ENCODE measurements around the gene CASKIN1. TPM values are rescaled to one million over a fixed set of nuclear protein-coding genes. Genes with fewer than 3 reads are reported as not detected.

The CASKIN1 gene, protein sequence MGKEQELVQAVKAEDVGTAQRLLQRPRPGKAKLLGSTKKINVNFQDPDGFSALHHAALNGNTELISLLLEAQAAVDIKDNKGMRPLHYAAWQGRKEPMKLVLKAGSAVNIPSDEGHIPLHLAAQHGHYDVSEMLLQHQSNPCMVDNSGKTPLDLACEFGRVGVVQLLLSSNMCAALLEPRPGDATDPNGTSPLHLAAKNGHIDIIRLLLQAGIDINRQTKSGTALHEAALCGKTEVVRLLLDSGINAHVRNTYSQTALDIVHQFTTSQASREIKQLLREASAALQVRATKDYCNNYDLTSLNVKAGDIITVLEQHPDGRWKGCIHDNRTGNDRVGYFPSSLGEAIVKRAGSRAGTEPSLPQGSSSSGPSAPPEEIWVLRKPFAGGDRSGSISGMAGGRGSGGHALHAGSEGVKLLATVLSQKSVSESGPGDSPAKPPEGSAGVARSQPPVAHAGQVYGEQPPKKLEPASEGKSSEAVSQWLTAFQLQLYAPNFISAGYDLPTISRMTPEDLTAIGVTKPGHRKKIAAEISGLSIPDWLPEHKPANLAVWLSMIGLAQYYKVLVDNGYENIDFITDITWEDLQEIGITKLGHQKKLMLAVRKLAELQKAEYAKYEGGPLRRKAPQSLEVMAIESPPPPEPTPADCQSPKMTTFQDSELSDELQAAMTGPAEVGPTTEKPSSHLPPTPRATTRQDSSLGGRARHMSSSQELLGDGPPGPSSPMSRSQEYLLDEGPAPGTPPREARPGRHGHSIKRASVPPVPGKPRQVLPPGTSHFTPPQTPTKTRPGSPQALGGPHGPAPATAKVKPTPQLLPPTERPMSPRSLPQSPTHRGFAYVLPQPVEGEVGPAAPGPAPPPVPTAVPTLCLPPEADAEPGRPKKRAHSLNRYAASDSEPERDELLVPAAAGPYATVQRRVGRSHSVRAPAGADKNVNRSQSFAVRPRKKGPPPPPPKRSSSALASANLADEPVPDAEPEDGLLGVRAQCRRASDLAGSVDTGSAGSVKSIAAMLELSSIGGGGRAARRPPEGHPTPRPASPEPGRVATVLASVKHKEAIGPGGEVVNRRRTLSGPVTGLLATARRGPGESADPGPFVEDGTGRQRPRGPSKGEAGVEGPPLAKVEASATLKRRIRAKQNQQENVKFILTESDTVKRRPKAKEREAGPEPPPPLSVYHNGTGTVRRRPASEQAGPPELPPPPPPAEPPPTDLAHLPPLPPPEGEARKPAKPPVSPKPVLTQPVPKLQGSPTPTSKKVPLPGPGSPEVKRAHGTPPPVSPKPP (N-terminal part only)
- not detected for total RNA-seq

DNA sequence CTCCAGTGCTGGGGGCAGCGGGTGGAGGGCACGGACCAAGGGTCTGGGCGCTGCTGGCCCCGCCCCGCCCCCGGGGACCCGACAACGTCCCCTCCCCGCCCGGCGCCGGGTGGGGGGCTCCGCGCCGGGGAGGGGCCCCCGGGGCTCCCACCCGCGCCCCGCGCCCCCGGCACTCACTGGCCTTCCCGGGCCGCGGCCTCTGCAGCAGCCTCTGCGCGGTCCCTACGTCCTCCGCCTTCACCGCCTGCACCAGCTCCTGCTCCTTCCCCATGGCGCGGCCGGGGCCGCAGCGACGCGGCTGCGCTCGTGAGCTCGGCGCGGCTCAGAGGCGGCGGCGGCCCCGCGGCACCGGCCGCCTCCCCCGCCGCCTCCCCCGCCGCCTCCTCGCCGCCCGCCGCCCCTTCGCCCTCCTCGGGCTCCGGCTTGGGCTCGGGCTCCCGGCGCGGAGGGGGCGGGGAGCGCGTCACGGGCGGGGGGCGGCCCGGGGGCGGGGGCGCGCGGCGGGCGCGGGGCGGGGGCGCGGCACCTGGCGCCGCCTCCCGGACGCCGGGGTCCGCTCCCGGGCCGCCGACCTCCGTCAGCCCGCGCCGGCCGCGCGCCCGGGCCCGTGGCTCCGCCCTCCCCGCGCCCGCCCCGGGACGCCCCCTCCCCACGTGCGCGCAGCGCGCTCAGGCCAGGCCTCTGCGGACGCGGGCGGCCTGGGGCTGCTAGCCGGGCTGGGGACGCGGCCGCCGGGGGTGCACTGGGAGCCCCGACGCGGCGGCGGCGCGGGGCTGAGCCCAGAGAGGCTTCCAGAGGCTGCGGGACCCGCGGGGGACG lies at the start of gene CASKIN1:
TSS of gene CASKIN1 (minus strand) at position 444 of the 819 bp plus-strand sequence. CDS start at position 271, 173 bp downstream.
- H3K27me3 ChIP-seq (replicated peaks; ENCODE audit: insufficient read depth): peaks cover 8% of the 10 kb centered on the region
- H3K27ac ChIP-seq: peak within 1 kb of the TSS in 1 of 2 donors; percentile 7
- no peak for DNase-seq (ENCODE audit: low spot score)
- peak within 1 kb of the TSS; percentile 62 for H3K4me3 ChIP-seq
- H3K36me3 ChIP-seq: no peaks in the 10 kb centered on the region
- no peak for TF ChIP-seq CTCF (IDR thresholded peaks at IDR 0.05)
- no peaks in the 10 kb centered on the region for H3K9me3 ChIP-seq
- no peak for ATAC-seq (ENCODE audit: insufficient number of reproducible peaks, low FRiP score, low read depth)
- H3K4me1 ChIP-seq (ENCODE audit: control insufficient read depth in 1 of 2, low read depth in 2 of 2): peaks cover 5 to 13% of the 10 kb centered on the region in 2 donors

DNA sequence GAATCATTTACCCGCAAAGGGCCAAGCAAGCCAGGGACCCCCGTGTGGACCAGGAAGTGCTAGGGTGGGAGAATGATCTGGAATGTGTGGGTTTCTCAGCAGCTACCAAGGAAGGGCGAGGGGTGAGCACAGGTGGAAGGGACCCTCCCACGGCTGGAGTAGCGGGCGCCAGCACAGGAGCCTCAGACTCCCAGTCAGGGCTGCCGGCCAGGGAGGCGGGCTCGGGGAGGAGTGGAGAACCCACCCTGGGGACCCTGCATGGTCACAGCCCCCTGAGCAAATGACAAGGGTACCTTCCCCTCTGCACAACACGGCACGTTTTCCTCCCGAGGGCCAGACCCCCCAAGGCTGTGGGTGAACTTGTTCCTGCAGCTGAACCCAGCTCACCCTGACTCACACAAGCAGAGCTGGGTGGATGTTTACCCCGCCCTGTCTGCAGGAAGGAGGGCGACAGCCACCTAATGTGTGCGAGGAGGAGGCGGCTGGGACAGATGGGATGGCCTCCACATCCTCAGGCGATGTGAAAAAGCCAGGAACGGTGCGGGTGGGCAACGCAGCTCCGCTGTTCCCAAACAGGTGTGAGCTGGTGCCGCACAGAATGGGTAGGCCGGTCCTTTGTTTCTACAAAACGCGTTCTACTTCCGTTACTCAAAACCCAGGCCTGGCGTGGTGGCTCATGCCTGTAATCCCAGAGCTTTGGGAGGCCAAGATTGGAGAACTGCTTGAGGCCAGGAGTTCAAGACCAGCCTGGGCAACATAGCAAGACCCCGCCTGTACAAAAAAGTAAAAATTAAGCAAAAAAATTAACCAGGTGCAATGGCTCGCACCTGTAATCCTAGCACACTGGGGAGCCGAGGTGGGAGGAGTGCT lies 48.8 kb upstream of the CASKIN1 start:
- peaks cover 41% of the 10 kb centered on the region for H3K36me3 ChIP-seq

GRCh38 chr16:2244301-2244700 lies 47.9 kb upstream of the CASKIN1 start:
- no peak for TF ChIP-seq CTCF (IDR thresholded peaks at IDR 0.05)
- no peak for ATAC-seq (ENCODE audit: insufficient number of reproducible peaks, low FRiP score, low read depth)
- Histone ChIP-seq H3K27ac (no peak overlapping the region), H3K27me3 (replicated peaks; ENCODE audit: insufficient read depth) (no peaks in the 10 kb centered on the region), H3K4me1 (ENCODE audit: control insufficient read depth in 1 of 2, low read depth in 2 of 2) (no peaks in the 10 kb centered on the region), H3K36me3 (peaks cover 41% of the 10 kb centered on the region), H3K4me3 (no peak overlapping the region), H3K9me3 (no peaks in the 10 kb centered on the region)
- no peak for DNase-seq (ENCODE audit: low spot score)

More for the DNA sequence above, 48.8 kb upstream of the CASKIN1 start:
- Histone ChIP-seq H3K4me1 (ENCODE audit: control insufficient read depth in 1 of 2, low read depth in 2 of 2) (peaks cover under 1 to 3% of the 10 kb centered on the region in 2 donors), H3K4me3 (no peak overlapping the region), H3K9me3 (no peaks in the 10 kb centered on the region), H3K27me3 (replicated peaks; ENCODE audit: insufficient read depth) (no peaks in the 10 kb centered on the region), H3K27ac (no peak overlapping the region)
- TF ChIP-seq CTCF (IDR thresholded peaks at IDR 0.05): no peak
- DNase-seq (ENCODE audit: low spot score) (no peak), ATAC-seq (ENCODE audit: insufficient number of reproducible peaks, low FRiP score, low read depth) (no peak)

GRCh38 chr16:2243781-2244180 lies 47.4 kb upstream of the CASKIN1 start:
- no peak for DNase-seq (ENCODE audit: low spot score)
- Histone ChIP-seq H3K9me3 (no peaks in the 10 kb centered on the region), H3K4me3 (no peak overlapping the region), H3K27me3 (replicated peaks; ENCODE audit: insufficient read depth) (no peaks in the 10 kb centered on the region), H3K27ac (no peak overlapping the region), H3K4me1 (ENCODE audit: control insufficient read depth in 1 of 2, low read depth in 2 of 2) (no peaks in the 10 kb centered on the region), H3K36me3 (peaks cover 41% of the 10 kb centered on the region)
- ATAC-seq (ENCODE audit: insufficient number of reproducible peaks, low FRiP score, low read depth): no peak
- no peak for TF ChIP-seq CTCF (IDR thresholded peaks at IDR 0.05)
